ENCODE results near the gene NRDC. TPM values are rescaled to one million over a fixed set of nuclear protein-coding genes. Genes with fewer than 3 reads are reported as not detected.

NRDC gene
- total RNA-seq, 2 experiments from 2014 or later = 119 to 124 TPM

- intact Hi-C loops (cut with micrococcal nuclease) = no loop called here
- CTCF ChIA-PET = interaction anchor here (0.9 to 1.5 kb wide), 2 partner anchors 14 to 18 kb away, joined by 3 to 5 read pairs; no protein-coding TSS in a partner anchor
- H3K4me3 Mint-ChIP-seq = no peak overlapping the region
- DNase-seq (no peak), ATAC-seq (peak; percentile 62)
- POLR2A ChIA-PET = interaction anchor here (1.1 kb wide), 1 partner anchor 16 kb away, joined by 3 read pairs; no protein-coding TSS in a partner anchor
- no peaks in the 10 kb centered on the region for H3K27me3 Mint-ChIP-seq
- no peak for TF ChIP-seq CTCF (IDR thresholded peaks at IDR 0.05)
- H3K27ac Mint-ChIP-seq = peak overlapping the region; percentile 64
- no peaks in the 10 kb centered on the region for H3K9me3 Mint-ChIP-seq
- peaks cover 11% of the 10 kb centered on the region for H3K36me3 Mint-ChIP-seq (ENCODE audit: low read depth)
- H3K4me1 Mint-ChIP-seq (ENCODE audit: low read depth) = peaks cover 47% of the 10 kb centered on the region
Observed at GRCh38 chr1:51863384-51863783, 15.1 kb downstream of the NRDC start.

GRCh38 chr1:51861669-51862068 lies 16.9 kb downstream of the NRDC start:
- intact Hi-C loops (cut with micrococcal nuclease) = no loop called here
- Mint-ChIP-seq H3K9me3 (no peaks in the 10 kb centered on the region), H3K36me3 (ENCODE audit: low read depth) (peaks cover 11% of the 10 kb centered on the region), H3K27me3 (no peaks in the 10 kb centered on the region), H3K4me3 (no peak overlapping the region), H3K4me1 (ENCODE audit: low read depth) (peaks cover 33% of the 10 kb centered on the region), H3K27ac (peak overlapping the region; percentile 20)
- ATAC-seq (no peak), DNase-seq (no peak)
- TF ChIP-seq CTCF (IDR thresholded peaks at IDR 0.05) = no peak
- CTCF ChIA-PET = interaction anchor here (0.8 kb wide), 1 partner anchor 35 kb away, joined by 3 read pairs; no protein-coding TSS in a partner anchor
- POLR2A ChIA-PET = interaction anchor here (1.9 kb wide), 1 partner anchor 171 kb away, joined by 4 read pairs; no protein-coding TSS in a partner anchor

- Mint-ChIP-seq H3K4me1 (ENCODE audit: low read depth) (peaks cover 29% of the 10 kb centered on the region), H3K27ac (no peak overlapping the region), H3K27me3 (no peaks in the 10 kb centered on the region), H3K9me3 (no peaks in the 10 kb centered on the region), H3K36me3 (ENCODE audit: low read depth) (peaks cover 16% of the 10 kb centered on the region), H3K4me3 (no peak overlapping the region)
- TF ChIP-seq CTCF (IDR thresholded peaks at IDR 0.05) = no peak
- ATAC-seq (no peak), DNase-seq (no peak)
- POLR2A ChIA-PET = interaction anchor here (0.8 to 1.7 kb wide), 3 partner anchors 12 to 19 kb away, joined by 3 to 5 read pairs (median 4); no protein-coding TSS in a partner anchor
- CTCF ChIA-PET = interaction anchor here (0.7 to 1.3 kb wide), 3 partner anchors 16 to 23 kb away, joined by 3 to 4 read pairs (median 3); no protein-coding TSS in a partner anchor
- intact Hi-C loops (cut with micrococcal nuclease) = no loop called here
Observed at GRCh38 chr1:51859735-51860134, 18.8 kb downstream of the NRDC start.

GRCh38 chr1:51859333-51859732 lies 19.2 kb downstream of the NRDC start:
- H3K4me3 Mint-ChIP-seq = no peak overlapping the region
- ATAC-seq = no peak
- TF ChIP-seq CTCF (IDR thresholded peaks at IDR 0.05) = no peak
- no peaks in the 10 kb centered on the region for H3K27me3 Mint-ChIP-seq
- DNase-seq = no peak
- no peaks in the 10 kb centered on the region for H3K9me3 Mint-ChIP-seq
- no peak overlapping the region for H3K27ac Mint-ChIP-seq
- ChIA-PET POLR2A (interaction anchor here (0.8 to 1.7 kb wide), 2 partner anchors 13 to 19 kb away, joined by 3 to 5 read pairs; no protein-coding TSS in a partner anchor), CTCF (interaction anchor here (1.3 to 1.4 kb wide), 2 partner anchors 11 to 17 kb away, joined by 3 read pairs; no protein-coding TSS in a partner anchor)
- peaks cover 29% of the 10 kb centered on the region for H3K4me1 Mint-ChIP-seq (ENCODE audit: low read depth)
- intact Hi-C loops (cut with micrococcal nuclease) = no loop called here
- peaks cover 17% of the 10 kb centered on the region for H3K36me3 Mint-ChIP-seq (ENCODE audit: low read depth)

GRCh38 chr1:51858892-51859291 lies 19.6 kb downstream of the NRDC start:
- Mint-ChIP-seq H3K27me3 (no peaks in the 10 kb centered on the region), H3K36me3 (ENCODE audit: low read depth) (peaks cover 17% of the 10 kb centered on the region), H3K27ac (no peak overlapping the region), H3K4me1 (ENCODE audit: low read depth) (peaks cover 28% of the 10 kb centered on the region), H3K4me3 (no peak overlapping the region), H3K9me3 (no peaks in the 10 kb centered on the region)
- CTCF ChIA-PET = interaction anchor here (1.3 to 1.5 kb wide), 3 partner anchors 11 to 38 kb away, joined by 3 to 4 read pairs (median 3); no protein-coding TSS in a partner anchor
- POLR2A ChIA-PET = interaction anchor here (0.8 kb wide), 1 partner anchor 18 kb away, joined by 3 read pairs; no protein-coding TSS in a partner anchor
- no peak for TF ChIP-seq CTCF (IDR thresholded peaks at IDR 0.05)
- intact Hi-C loops (cut with micrococcal nuclease) = no loop called here
- DNase-seq = no peak
- ATAC-seq = no peak

All from activated CD8-positive, alpha-beta T cell treated with anti-CD3 and anti-CD28 coated beads for 36 hours (primary cell).